GM18498 (cell line): ENCODE measurements around the gene HTR5A.
"Not testable (repeated sequence)": the region's sequence is repeated elsewhere in the genome, so short reads cannot be mapped to it uniquely, and the experiment has no call there.

Experiments used
- ATAC-seq: cut with Tn5 transposase; IDR thresholded peaks from one replicate; pipeline ENCODE4 v1.9.1; 2021; ENCODE audit warnings: mild to moderate bottlenecking, moderate library complexity; ENCODE audit not compliant: unreplicated experiment

HTR5A gene

DNA sequence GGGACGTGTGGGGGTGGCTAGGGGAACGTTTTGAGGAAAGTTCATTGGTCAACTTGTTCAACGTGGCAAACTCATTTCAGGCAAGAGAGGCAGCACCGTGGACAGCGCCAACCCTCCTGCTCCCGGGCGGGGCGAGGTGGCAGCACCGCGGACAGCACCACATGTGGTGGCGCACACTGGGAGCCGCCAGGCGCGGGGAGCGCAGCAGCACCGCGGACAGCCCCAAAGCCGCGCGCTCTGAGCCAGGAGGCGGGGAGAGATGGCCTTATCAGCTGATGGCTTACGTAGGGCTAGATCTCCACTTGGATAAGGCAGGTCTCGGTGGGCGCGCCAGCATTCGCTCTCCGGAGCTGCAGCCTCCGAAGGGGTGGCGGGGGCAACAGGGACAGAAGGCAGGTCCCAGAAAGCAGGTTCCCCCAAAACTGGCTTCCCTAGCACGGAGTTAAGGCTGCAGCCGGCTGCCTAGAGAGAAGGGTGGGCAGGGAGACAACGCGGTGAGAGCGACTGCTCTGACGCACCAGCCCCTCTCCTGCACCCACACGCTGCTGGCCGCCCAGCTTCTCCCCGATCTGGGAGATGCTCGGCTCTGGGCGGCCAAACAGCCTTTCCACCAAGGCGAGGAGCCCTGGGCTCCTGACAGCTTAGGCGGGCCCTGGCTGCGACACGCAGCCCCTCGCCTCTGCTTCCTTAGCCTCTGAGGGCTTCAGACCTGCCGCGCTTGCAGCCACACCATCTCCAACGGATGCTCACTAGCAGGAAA is at the start of gene HTR5A:
TSS of gene HTR5A (plus strand) at position 333 of the 760 bp plus-strand sequence. CDS start 576 bp downstream, outside the sequence.
- ATAC-seq, result peak; percentile 99

DNA sequence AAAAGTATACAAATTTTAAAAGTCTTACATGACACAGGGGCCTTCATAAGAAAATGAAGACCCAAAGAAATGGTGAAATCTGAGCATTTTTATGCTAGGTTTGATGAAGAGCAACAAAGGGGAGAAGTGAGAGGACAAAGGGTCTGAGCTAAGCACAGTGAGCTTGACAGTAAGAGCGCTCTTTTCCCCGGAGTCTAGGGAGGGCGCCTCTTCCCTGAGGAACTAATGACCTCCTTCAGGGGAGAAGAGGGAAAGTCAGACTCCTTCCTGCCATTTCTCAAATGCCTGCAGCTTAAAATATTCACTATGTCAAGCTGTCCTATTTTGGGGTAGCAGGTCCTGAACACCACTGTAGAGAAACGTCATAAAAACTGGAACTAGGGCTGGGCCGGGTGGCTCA is 49.1 kb upstream of the HTR5A start:
- no peak for ATAC-seq

DNA sequence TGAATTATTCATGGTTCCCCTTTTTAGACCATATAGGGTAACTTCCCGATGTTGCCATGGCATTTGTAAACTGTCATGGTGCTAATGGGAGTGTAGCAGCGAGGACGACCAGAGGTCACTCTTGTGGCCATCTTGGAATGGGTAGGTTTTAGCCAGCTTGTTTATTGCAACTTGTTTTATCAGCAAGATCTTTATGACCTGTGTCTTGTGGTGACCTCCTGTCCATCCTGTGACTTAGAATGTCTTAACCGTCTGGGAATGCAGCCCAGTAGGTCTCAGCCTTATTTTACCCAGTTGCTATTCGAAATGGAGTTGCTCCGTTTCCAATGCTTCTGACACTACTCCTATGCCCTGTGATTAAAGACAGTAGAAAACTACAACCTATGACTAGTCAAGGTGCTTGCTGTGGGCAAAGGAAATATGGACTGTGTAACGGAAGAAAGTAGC is 48.4 kb upstream of the HTR5A start:
- ATAC-seq, result no peak

DNA sequence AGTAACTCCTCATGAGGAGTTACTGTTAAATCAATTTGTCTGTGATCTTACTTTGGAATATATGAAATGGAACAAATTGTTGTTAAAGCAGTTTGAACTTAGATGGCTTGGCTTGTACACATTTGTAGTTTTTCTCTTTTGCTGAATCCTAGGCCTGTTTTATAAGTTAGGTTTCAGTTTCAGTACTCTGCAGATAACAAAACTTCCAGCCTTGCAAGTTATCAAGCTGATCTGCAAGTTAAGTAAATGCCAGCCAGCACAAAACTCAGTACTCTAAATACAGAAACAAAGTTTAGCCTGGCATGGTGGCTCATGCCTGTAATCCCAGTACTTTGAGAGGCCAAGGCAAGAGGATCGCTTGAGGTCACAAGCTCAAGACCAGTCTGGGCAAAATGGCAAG is 42.2 kb upstream of the HTR5A start:
- ATAC-seq, result no peak

DNA sequence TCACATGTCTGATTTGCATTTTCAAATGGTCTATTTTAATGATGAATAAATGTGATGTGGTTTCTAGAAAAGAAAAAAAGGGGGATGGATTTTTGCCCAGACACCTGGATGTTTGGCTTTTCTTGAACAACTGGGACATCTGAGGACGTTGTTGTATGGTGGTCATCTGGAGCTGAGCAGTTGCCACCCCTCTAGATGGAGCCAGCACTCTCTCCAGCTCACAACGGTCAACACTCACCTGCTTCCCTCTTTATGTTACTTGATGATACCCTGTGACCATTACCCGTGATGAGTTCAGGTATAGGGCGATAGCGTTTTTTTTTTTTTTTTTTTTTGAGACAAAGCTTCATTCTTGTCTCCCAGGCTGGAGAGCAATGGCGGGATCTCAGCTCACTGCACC is 37.1 kb upstream of the HTR5A start:
- no peak for ATAC-seq

DNA sequence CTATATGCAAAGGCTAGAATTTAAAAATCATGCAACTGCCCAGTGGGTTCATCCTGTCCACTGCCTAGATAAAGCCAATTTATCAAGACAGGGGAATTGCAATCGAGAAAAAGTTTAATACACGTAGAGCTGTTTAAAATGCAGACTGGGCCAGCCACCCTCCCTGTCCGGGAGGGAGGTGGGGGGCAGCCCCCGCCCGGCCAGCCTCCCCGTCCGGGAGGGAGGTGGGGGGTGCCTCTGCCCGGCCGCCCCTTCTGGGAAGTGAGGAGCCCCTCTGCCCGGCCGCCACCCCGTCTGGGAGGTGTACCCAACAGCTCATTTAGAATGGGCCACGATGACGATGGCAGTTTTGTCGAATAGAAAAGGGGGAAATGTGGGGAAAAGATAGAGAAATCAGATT is 35.6 kb upstream of the HTR5A start:
- not testable (repeated sequence) for ATAC-seq

DNA sequence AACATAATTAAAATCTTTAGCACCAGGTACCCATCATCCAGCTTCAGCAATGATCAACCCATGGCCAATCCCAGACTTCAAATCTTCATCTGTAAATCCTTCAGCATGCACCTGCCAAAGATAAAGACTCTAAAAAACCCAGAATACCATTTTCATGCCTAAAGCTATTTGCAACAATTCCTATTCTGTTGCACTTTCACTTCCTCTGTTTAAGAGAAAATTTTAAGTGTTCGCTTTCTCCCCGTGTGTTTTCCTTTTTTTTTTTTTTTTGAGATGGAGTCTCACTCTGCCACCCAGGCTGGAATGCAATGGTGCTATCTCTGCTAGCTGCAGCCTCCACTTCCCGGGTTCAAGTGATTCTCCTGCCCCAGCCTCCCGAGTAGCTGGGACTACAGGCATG is 31.8 kb upstream of the HTR5A start:
- no peak for ATAC-seq

DNA sequence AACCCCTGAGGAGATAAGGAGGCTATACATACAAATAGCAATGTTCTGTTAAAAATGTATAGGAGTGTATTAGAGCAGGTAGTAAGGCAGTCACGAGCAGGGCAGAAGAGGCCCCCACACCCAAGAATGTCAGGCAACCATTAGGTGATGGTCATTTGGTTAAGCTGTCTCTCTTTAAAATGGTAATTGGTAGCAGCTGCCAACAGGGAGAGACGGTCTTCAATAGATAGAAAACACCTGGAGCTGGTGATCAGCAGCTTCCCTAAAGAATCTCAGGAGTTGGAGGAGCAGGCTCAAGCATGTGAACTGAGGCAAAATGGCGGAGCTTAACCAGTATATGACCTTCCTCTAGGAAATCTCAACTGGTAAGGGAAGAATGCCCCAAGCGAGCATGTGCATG is 26.4 kb upstream of the HTR5A start:
- ATAC-seq, result no peak

DNA sequence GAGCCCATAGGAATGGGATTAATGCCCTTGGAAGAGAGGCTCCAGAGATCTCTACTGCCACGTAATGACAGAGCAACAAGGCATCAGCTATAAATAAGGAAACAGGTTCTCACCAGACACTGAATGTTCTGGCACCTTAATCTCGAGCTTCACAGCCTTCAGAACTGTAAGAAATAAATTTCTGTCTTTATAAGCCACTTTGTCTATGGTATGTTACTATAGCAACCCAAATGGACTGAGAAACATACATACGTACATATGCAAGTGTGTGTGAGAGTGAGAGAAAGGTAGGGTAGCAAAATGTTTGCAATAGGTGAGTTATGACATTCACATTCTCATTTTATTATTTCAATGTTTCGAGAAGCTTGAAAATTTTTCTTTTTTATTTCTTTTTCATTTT is 22.1 kb upstream of the HTR5A start:
- no peak for ATAC-seq

DNA sequence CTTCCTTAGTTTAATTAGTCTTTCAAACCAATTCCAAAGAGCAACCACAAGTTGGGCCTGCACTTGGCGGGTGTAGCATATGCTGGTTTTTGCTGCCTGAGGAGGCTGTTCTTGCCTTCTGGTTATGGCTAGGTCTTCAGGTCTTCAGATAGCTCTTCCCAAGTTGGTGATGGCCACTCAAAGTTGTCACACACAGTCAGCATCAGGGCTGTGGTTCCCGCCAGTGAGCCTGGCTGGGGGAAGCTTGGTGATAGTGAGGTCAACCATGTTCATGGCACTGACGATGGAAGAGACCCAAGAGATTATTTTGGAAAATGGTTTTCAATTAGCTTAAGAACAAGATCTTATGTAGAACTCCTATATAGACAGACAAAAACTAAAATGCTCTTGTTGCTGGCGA is 18.8 kb upstream of the HTR5A start:
- no peak for ATAC-seq

DNA sequence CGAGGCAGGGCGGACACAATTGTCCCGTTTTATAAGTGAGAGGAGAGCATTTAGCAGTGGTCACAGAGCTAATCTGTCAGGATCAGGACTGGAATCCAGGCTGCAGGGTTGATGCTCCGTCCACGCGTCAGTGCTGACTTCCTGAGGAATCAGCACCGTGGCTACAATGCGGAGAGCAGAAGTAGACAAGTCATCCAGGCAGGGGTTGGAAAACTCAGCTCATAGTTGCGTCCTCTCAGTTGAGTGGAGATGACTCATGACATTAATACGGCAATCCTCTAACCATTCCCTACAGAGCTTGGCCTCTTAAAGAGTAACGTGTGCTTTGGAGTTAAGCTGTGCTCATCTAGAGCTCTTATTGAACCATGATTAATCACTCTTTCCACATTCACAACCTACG is 17.1 kb upstream of the HTR5A start:
- ATAC-seq, result no peak

DNA sequence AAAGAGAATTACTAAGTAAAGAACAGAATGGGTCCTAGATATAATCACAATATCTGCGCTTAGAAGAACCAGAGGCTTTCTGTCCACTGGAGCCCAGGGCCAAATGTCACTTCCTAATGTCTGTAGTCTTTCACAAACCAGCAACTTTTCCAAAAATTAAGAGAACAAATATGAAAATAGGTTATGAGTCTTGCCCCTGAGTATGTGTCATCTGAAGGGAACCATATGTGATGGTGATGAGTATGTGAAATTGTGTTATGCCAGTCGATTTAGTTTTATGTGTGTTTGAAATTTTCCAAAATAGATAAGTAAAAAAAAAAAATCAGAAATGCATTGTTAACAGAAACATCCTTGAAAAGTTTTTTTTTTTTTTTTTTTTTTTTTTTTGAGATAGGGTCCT is 15.4 kb upstream of the HTR5A start:
- ATAC-seq, result no peak

DNA sequence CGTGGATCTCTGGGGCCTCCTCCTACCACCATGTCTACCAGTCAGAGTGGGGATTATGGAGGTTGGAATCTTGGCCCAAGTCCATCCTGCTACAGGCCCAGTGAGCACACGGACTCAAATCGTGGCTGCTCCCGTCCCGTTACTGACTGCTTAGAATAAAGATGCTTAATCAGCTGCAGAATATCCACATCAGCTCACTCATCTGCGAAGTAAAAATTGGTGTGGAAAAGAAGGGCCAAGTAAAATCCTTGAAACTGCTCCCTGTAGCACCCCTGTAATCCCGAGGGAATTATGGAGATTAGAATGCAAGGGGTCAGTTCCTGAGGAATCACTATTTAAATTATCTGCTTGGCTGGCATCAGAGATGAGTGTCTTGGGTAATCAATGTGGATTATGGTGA is 13.0 kb upstream of the HTR5A start:
- no peak for ATAC-seq

DNA sequence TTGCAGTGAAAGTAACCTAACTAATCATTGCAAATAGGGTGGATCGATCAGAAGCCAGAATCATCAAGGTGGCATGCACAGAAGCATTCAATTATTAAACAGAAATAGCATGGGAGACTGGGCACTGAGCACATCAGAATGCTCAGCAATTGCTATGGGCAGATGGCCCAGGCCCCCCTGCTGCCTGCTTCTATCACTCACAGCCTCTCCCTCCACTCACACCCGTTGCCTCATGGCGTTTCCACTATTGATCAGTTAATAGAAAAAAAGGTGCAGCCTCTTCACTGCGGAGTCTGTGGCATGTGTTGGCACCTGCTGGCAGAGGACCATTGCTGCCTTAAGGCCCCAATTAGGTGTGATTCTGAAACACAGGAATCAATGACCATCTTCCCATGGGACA is 11.2 kb upstream of the HTR5A start:
- ATAC-seq, result no peak

DNA sequence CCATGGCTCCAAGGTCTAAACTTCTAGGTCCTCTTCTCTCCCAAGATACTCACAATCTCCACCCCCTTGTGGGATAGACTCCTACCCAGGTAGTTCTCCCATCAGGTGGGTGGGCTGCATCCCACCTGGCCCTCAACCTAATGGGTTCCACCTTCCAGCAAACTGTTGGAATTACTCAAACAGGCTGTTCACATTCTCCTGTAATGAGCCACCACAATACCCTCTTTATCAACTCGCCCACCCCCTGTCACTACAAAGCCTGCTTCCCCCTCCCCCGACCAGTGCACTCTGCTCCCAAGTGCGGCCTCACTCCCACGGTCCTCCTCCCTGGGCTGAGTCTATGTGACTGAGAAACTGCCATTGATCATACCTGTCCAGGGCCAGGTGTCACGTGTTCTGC is 10.4 kb upstream of the HTR5A start:
- ATAC-seq, result no peak

DNA sequence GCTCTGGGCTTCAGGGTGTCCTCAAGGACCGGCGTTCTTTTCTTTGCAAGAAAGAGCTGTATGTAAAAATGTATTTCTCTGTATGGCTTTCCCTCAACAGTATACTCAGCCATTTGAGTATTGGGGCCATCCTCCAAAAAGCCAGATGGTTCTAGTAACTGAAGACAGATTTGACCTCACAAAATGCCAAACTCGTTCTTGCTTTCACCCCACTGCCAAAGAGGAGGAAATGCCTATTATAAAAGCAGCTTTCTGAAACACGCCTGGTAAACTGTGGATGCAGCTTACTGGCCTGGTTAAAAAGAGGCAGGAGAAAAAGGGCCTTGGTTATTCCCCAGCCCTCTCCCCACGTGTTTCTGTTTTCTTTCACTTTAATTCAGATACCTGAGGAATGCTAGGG is 7.7 kb upstream of the HTR5A start:
- ATAC-seq, result no peak

DNA sequence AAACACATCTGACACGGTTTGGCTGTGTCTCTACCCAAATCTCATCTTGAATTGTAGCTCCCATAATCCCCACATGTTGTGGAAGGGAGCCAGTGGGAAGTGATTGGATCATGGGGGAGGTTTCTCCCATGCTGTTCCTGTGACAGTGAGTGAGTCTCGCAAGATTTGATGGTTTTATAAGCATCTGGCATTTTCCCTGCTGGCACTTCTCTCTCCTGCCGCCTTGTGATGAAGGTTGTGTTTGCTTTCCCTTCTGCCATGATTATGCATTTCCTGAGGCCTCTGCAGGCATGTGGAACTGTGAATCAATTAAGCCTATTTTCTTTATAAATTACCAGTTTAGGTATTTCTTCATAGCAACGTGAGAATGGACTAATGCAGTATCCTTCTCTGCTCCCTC is 5.9 kb upstream of the HTR5A start:
- ATAC-seq, result no peak

DNA sequence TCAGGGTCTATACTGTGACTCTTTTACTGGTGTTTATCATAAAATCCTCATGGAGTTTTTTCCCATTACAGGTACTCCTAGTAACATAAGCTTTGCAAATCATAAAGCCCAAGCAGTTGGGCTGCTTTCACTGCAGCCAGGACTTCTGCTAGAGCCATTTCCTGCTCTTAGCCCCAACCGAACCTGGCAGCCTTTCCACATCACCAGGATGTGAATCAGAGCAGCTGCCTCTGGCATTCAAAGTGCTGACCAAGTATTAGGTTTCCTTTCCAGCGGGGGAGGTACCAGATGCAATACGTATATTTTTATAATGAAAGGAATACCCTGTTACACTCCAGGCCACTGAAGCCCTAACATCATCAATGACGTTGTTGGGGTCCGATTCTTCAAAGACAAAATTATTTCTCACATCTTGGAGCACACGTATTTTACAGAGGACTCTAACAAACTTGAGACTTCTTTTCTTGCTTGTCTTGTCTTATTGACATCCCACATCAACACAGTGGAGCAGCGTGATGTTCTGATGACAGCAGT is 3.6 kb upstream of the HTR5A start:
- ATAC-seq, result no peak

DNA sequence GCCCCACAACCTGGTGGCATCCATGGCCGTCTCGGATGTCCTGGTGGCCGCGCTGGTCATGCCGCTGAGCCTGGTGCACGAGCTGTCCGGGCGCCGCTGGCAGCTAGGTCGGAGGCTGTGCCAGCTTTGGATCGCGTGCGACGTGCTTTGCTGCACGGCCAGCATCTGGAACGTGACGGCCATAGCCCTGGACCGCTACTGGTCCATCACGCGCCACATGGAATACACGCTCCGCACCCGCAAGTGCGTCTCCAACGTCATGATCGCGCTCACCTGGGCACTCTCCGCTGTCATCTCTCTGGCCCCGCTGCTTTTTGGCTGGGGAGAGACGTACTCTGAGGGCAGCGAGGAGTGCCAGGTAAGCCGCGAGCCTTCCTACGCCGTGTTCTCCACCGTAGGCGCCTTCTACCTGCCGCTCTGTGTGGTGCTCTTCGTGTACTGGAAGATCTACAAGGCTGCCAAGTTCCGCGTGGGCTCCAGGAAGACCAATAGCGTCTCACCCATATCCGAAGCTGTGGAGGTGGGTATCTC is 1.1 kb downstream of the HTR5A start:
- ATAC-seq, result no peak

DNA sequence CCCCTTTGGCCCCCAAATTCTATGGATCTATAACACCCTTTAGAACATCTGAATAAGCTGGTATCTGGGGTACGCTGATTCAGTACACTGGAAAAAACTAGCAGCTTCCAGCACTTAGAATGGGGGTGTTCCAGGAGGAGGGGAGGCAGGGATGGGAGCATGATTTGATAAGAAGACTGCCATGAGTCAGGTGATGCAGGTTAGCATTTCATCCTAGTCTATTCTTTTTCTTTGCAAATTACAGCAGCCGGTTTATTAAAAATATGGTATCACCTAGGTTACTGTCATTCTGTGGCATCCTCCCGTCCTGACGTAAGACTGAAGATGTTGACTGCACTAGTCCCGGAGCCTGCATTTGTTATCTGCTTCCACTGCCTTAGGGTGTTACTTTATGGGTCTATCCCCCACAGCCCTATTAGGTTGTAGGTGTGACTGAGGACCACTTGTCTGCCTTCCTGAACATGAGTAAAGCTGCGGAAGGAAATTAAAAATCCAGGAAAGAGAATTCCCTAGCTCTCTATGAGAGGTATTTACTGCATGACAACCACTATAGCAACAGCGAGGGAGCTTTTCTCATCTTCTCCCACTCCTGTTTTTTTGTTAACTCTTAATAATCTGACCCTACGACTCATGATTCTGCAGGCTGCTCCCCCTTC is 1.9 kb downstream of the HTR5A start:
- no peak for ATAC-seq

DNA sequence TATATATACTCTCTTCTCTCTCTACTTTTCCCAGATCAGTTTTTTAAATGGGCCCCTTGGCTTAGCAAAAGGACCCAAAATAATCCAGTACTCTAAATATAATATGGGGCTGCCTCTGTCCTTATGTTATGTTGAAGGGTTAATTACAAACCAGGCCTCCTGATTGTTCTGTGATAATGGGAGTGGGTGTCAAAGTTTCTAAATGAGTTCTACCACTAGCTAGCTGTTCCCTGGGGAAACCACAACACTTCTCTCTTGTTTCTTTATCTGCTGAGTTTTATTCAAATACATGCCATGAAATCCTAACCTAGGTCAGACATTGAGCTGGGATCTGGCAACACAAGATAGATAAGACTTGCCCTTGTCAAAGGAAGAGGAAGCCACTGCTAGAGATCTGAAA is 3.8 kb downstream of the HTR5A start:
- no peak for ATAC-seq

DNA sequence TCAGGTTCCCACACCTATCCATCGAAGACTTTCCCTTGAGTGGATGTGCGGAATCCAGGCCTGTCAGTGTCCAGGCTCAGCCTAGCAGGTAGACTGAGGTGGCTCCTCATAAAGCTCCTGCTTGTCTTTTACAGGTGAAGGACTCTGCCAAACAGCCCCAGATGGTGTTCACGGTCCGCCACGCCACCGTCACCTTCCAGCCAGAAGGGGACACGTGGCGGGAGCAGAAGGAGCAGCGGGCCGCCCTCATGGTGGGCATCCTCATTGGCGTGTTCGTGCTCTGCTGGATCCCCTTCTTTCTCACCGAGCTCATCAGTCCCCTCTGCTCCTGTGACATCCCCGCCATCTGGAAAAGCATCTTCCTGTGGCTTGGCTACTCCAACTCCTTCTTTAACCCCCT is 13.9 kb downstream of the HTR5A start:
- no peak for ATAC-seq
